T-helper 22 cell (primary cell): ENCODE data around the gene TNFRSF4.
"Not testable (repeated sequence)": the region's sequence is repeated elsewhere in the genome, so short reads cannot be mapped to it uniquely, and the experiment has no call there.

Experiments
- DNase-seq: peaks from one replicate; pipeline ENCODE4 v3.0.0-alpha.2; 2020; ENCODE audit warnings: low read depth

TNFRSF4 gene

GRCh38 chr1:1213345-1214265 is at the start of gene TNFRSF4:
TNFRSF4 (minus strand) TSS chr1:1214153; CDS start chr1:1214127, 26 bp downstream.
- no peak for DNase-seq

GRCh38 chr1:1262758-1263157 is 48.8 kb upstream of the TNFRSF4 start:
- no peak for DNase-seq

- no peak for DNase-seq
Observed at GRCh38 chr1:1262071-1262470, 48.1 kb upstream of the TNFRSF4 start.

- DNase-seq, result no peak
Observed at GRCh38 chr1:1260843-1261560, 47.0 kb upstream of the TNFRSF4 start.

- DNase-seq, result no peak
Observed at GRCh38 chr1:1259951-1260600, 46.1 kb upstream of the TNFRSF4 start.

- DNase-seq, result no peak
Observed at GRCh38 chr1:1259540-1259939, 45.6 kb upstream of the TNFRSF4 start.

- no peak for DNase-seq
Observed at GRCh38 chr1:1259119-1259488, 45.2 kb upstream of the TNFRSF4 start.

- DNase-seq, result no peak
Observed at GRCh38 chr1:1256956-1257871, 43.3 kb upstream of the TNFRSF4 start.

GRCh38 chr1:1255611-1256010 is 41.7 kb upstream of the TNFRSF4 start:
- DNase-seq, result no peak

GRCh38 chr1:1255078-1255477 is 41.1 kb upstream of the TNFRSF4 start:
- DNase-seq, result no peak

GRCh38 chr1:1254667-1254998 is 40.7 kb upstream of the TNFRSF4 start:
- no peak for DNase-seq

GRCh38 chr1:1253972-1254666 is 40.2 kb upstream of the TNFRSF4 start:
- DNase-seq, result no peak

- DNase-seq, result no peak
Observed at GRCh38 chr1:1253314-1253713, 39.4 kb upstream of the TNFRSF4 start.

GRCh38 chr1:1250786-1251284 is 36.9 kb upstream of the TNFRSF4 start:
- DNase-seq, result peak; percentile 66

GRCh38 chr1:1248009-1248913 is 34.3 kb upstream of the TNFRSF4 start:
- DNase-seq, result not testable (repeated sequence)

GRCh38 chr1:1247341-1247913 is 33.5 kb upstream of the TNFRSF4 start:
- DNase-seq, result no peak

- no peak for DNase-seq
Observed at GRCh38 chr1:1246577-1247340, 32.8 kb upstream of the TNFRSF4 start, which contains the start of gene C1QTNF12. C1QTNF12 (minus strand) TSS chr1:1246722; CDS start chr1:1246690, 32 bp downstream.

GRCh38 chr1:1245817-1246576 is 32.0 kb upstream of the TNFRSF4 start:
- DNase-seq, result no peak
